GDM1 (cell line): Measurements from ENCODE around the gene RTP4.
"Not testable (repeated sequence)": the region's sequence is repeated elsewhere in the genome, so short reads cannot be mapped to it uniquely, and the experiment has no call there.

ENCODE experiments used
- DNase-seq: peaks from one replicate; lab custom pipeline; 2025; lab: John Stamatoyannopoulos, UW

RTP4 gene

DNA sequence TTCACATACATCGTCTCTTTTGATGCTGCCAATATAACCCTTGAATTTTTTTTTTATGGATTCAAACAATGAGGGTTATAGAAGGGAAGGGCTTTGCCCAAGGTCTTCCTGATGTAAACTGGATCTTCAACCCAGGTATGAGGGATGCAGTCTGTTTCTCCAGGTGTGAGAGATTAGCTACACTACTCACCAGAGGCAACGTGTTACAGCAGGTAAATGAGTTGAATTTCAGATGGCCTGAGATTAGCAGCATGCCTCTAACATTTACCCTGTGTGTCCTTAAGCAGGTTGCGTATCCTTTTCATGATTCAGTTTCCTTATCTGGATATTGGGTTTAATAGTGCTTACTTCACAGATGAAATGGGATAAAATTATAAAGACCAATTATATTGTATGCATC is 1.9 kb downstream of the RTP4 start:
- no peak for DNase-seq

DNA sequence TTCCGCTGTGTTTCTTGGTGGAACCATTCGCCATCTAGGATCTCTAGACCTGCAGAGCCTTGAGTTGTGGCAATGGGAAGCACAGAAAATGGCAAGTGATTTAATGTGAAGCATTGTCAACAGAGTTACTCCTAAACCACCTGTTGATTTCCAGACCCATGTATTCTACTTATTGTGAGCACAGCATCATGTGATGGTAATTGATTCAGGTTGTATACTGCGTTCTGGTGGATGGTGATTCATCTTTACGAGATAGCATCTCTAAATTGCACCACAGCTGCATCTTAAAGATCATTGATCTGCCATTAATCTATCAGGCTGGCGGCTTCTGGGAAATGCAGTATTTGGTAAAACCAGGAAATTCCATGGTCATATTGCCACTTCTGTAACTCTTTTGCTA is 7.4 kb downstream of the RTP4 start:
- DNase-seq: no peak

DNA sequence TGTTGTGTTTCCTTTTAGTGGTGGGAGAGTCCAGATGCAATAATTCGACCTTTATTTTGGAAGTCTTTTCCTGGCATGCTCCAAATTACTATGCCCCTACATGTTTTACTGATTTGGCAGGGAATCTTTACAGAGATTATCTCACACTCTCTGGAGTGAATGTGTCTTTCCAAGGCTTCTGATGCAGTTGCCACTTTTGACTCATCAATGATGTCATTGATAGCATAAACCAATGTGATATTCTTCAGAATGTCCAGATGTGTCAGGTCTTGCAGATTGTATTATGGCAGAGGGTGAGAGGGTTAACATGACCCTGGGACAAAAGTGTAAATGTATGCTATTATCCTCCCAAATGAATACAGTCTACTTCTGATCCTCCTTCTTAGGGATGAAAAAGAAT is 9.7 kb downstream of the RTP4 start:
- no peak for DNase-seq

DNA sequence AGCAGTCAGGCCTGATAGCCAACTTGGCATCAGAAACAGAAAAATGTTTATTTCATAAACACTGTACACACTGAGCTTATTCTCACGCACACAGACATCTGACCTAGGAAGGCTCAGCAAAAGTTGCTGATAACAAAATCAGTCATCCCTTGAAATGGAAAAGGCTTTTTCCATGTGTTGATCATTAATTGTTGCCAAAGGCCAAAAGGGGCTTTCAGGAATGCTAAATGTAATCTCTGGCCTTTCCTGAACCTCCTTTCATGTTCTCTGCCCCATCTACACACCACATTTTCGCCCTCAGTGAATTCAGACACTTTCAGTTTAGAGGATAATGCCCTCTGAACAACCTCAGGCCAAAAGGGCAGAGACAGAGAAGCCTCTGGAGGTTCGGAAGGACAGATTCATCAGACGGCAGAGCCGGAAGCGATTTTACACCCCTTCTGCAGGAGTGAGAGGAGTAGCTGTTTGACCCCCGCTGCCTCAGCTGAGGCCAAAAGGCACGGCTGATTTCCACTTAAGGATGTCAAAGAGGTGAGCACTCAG is 14.5 kb downstream of the RTP4 start:
- DNase-seq: no peak

DNA sequence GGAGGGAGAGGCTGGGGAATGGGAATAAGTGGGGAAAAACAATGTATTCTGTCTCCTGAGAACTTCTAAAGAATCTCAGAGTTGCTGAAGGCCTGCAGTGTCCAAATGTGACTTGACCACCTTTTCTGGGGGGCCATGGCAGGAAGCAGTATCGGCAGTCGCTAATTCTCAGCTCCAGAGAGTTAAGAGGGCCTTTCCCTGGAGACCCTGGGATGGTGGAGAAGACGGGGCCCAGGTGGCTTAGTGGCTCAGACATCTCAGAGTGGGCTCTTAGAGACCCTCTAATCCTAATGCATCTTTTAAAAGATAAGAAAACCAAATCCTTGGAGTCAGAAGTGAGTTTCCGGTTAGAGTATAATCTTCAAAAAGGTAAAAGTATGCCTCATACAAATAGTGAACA is 15.1 kb downstream of the RTP4 start:
- DNase-seq: no peak

DNA sequence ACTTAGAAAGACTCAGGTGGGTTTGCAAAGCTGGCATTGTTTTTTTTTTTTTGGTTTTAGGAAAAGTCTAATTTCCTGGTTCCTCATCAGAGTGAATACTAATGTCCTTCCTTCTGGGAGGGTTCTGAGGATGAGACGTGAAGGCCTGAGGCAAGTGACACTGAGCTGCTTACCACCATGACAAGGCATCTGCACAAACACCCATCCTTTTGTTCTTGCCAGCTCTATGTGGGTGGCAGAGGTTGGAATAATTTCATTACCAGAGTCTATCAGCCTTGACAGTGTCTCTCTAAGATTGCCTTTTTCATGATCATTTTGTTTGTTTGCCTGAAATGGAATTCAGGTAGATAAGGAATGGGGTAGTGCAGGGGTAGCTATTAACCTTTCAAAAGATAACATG is 17.1 kb downstream of the RTP4 start:
- DNase-seq: no peak

DNA sequence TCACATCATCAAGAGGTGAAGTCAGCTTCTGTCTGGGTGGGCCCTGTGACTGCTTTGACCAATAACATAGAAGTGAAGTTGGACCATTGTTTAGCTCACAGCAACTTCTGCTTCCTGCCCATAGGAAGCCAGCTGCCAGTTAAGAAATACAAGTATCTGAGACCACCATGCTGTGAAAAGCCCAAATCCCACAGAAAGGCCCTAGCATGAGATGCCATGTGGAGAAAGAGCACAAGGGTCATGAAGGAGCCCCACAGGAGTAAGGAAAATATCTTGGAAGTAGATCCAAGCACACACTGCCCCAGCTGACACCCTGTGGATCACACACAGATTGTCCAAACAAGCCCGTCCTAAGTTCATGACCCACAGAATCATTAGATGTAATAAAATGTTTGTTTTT is 28.5 kb downstream of the RTP4 start:
- DNase-seq: no peak

DNA sequence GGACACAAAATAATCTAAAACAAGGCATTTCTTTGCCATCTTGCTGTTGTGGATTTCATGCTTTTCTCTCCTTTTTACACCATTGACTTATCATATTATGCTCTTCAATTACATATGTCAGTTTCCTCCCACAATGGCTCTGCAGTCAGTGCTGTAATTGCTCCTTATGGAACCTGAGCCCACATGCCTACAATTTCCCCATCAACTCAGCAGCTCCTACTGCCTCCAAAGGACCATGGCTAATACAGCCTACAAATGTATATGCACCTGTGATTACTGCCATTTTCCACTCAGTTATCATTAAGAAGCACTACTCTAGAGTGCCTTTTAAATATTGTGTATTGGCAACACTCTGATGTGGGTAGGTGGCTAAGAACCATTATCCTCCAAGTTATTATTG is 30.8 kb downstream of the RTP4 start:
- no peak for DNase-seq

DNA sequence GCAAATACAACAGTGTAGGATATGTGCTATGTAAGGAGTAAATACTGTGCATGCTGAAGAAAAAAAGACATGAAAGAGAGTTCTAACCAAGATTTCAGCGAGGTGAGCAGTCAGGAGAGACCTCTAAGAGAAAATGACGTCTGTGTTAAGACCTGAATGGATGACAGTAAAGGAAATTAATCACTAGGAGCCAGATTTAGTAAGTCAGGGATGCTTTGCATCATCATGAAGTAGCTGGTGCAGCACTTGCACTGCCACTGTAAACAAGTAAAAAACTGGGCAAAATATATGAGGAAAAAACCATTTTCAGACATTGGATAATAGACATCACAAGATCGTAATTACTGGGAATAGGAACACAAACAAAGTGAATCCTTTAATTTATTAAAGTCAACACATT is 32.6 kb downstream of the RTP4 start:
- no peak for DNase-seq

DNA sequence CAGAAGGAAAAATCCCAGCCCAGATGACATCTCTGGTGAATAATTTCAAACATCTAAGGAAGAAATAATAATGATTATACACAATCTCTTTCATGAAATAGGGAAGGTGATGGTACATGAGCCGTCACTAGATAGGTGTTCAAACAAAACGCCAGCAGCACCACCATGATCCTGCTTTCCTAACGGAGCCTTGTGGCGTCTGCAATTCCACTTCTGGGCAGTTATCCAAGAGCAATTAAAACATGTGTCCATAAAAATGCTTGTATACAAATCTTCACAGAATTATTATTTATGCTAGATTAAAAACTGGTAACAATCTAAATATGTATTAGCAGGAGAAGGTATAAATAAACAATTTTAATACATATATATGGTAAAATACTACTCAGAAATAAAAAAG is 33.7 kb downstream of the RTP4 start:
- DNase-seq: no peak

DNA sequence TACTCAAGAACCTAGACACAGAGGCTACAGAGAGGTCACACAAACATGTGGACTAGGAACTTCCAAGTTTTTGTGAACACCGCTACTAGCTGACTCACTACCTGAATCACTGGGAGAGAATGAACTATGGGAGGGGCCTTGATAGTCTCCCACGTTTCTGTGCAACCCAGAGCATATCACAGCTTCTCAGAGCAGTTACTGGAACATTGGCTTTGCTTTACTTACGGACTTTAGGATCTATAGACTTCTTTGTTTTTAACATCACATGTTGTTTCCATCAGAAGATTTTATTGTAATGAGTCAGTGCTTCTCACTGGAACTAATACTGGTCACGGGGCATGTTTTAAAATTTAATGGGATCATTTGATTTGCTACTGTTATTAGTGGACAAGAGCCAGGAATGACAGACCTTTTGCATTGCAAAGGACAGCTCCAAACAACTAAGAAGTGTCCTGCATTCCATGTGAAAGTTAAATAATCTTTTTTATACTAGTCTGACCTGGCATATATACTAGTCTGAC is 35.6 kb downstream of the RTP4 start:
- DNase-seq: no peak

DNA sequence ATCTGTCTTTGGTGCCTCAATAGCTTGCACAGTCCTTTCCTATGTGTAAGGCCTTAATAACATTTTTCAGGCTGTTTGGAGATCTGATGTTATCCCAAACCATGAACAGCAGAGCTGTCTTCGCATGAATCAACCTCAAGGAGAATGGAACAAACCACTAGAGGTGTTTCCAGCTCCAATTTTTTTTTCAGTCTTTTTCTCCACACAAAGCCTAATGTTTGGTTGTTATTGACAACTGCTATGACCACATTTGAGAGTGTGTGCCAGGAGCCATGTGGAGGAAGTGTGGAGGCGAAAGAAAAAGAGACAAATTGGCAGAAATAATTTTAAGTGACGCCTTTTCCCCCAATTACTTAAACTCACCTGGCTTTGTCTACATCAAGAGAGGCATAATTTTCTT is 38.7 kb downstream of the RTP4 start:
- DNase-seq: no peak

DNA sequence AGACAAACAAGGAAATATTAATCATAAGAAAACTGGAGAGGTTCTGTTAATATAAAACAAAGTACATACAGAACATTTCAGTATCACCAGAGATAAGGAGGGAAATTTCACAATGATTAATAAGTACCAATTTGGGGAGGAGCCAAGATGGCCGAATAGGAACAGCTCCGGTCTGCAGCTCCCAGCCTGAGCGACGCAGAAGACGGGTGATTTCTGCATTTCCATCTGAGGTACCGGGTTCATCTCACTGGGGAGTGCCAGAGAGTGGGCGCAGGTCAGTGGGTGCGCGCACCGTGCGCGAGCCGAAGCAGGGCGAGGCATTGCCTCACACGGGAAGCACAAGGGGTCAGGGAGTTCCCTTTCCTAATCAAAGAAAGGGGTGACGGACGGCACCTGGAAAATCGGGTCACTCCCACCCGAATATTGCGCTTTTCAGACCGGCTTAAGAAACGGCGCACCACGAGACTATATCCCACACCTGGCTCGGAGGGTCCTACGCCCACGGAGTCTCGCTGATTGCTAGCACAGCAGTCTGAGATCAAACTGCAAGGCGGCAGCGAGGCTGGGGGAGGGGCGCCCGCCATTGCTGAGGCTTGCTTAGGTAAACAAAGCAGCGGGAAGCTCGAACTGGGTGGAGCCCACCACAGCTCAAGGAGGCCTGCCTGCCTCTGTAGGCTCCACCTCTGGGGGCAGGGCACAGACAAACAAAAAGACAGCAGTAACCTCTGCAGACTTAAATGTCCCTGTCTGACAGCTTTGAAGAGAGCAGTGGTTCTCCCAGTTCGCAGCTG is 44.0 kb downstream of the RTP4 start:
- not testable (repeated sequence) for DNase-seq
